Activated naive CD4-positive, alpha-beta T cell treated with anti-CD3 and anti-CD28 coated beads, Interleukin-2, amount 50 U/mL, for 24 hours (primary cell): ENCODE measurements around the gene RGPD8.
A peak's percentile ranks its signal among the peaks of the same experiment; 100 is the strongest.
"Not testable (repeated sequence)": the region's sequence is repeated elsewhere in the genome, so short reads cannot be mapped to it uniquely, and the experiment has no call there.

Source experiments
- H3K27ac Mint-ChIP-seq: one replicate; pipeline ENCODE4 v1.8.0; 2021; ENCODE audit warnings: mild to moderate bottlenecking, mixed read lengths
- H3K27me3 Mint-ChIP-seq: one replicate; pipeline ENCODE4 v1.8.0; 2021; ENCODE audit warnings: mixed read lengths
- H3K36me3 Mint-ChIP-seq: one replicate; pipeline ENCODE4 v1.8.0; 2021; ENCODE audit warnings: mixed read lengths
- H3K4me1 Mint-ChIP-seq: one replicate; pipeline ENCODE4 v1.8.0; 2021; ENCODE audit warnings: mixed read lengths
- H3K4me3 Mint-ChIP-seq: one replicate; pipeline ENCODE4 v1.8.0; 2021; ENCODE audit warnings: mild to moderate bottlenecking, mixed read lengths
- H3K9me3 Mint-ChIP-seq: one replicate; pipeline ENCODE4 v1.8.0; 2021; ENCODE audit warnings: mixed read lengths

The RGPD8 gene

GRCh38 chr2:112433480-112433879, at the start of gene RGPD8:
RGPD8 (minus strand) TSS chr2:112433645; CDS start chr2:112433453, 192 bp downstream.
- not testable (repeated sequence) for H3K27me3 Mint-ChIP-seq, H3K9me3 Mint-ChIP-seq, H3K36me3 Mint-ChIP-seq
- Mint-ChIP-seq H3K4me3 (peak within 1 kb of the TSS; percentile 86), H3K4me1 (peaks cover 21% of the 10 kb centered on the region), H3K27ac (peak within 1 kb of the TSS; percentile 59)

- Mint-ChIP-seq H3K27ac (peak overlapping the region; percentile 42), H3K27me3 (no peaks in the 10 kb centered on the region), H3K4me1 (peaks cover 43% of the 10 kb centered on the region), H3K9me3 (no peaks in the 10 kb centered on the region), H3K36me3 (no peaks in the 10 kb centered on the region), H3K4me3 (peak overlapping the region; percentile 95)
Observed at GRCh38 chr2:112483042-112483473, 49.6 kb upstream of the RGPD8 start.

GRCh38 chr2:112482309-112483041, 49.0 kb upstream of the RGPD8 start:
- Mint-ChIP-seq H3K4me3 (peak overlapping the region; percentile 95), H3K27ac (peak overlapping the region; percentile 65), H3K36me3 (no peaks in the 10 kb centered on the region), H3K4me1 (peaks cover 43% of the 10 kb centered on the region), H3K9me3 (no peaks in the 10 kb centered on the region), H3K27me3 (no peaks in the 10 kb centered on the region)

GRCh38 chr2:112481528-112482233, 48.2 kb upstream of the RGPD8 start, which contains the start of gene TTL:
TTL (plus strand) TSS chr2:112482156; CDS start chr2:112482345, 189 bp downstream.
- Mint-ChIP-seq H3K27ac (peak within 1 kb of the TSS; percentile 96), H3K4me1 (peaks cover 38% of the 10 kb centered on the region), H3K36me3 (no peaks in the 10 kb centered on the region), H3K4me3 (peak within 1 kb of the TSS; percentile 97), H3K9me3 (no peaks in the 10 kb centered on the region), H3K27me3 (no peaks in the 10 kb centered on the region)

- Mint-ChIP-seq H3K27me3 (no peaks in the 10 kb centered on the region), H3K27ac (peak overlapping the region; percentile 96), H3K4me1 (peaks cover 32% of the 10 kb centered on the region), H3K4me3 (peak overlapping the region; percentile 97), H3K36me3 (no peaks in the 10 kb centered on the region), H3K9me3 (no peaks in the 10 kb centered on the region)
Observed at GRCh38 chr2:112481050-112481527, 47.6 kb upstream of the RGPD8 start.

- H3K36me3 Mint-ChIP-seq: no peaks in the 10 kb centered on the region
- H3K9me3 Mint-ChIP-seq: no peaks in the 10 kb centered on the region
- peak overlapping the region; percentile 97 for H3K4me3 Mint-ChIP-seq
- no peaks in the 10 kb centered on the region for H3K27me3 Mint-ChIP-seq
- peaks cover 29% of the 10 kb centered on the region for H3K4me1 Mint-ChIP-seq
- peak overlapping the region; percentile 77 for H3K27ac Mint-ChIP-seq
Observed at GRCh38 chr2:112480530-112481049, 47.1 kb upstream of the RGPD8 start.

GRCh38 chr2:112476434-112476833, 43.0 kb upstream of the RGPD8 start:
- no peak overlapping the region for H3K27ac Mint-ChIP-seq
- no peaks in the 10 kb centered on the region for H3K9me3 Mint-ChIP-seq
- no peaks in the 10 kb centered on the region for H3K36me3 Mint-ChIP-seq
- no peak overlapping the region for H3K4me3 Mint-ChIP-seq
- peaks cover 10% of the 10 kb centered on the region for H3K4me1 Mint-ChIP-seq
- no peaks in the 10 kb centered on the region for H3K27me3 Mint-ChIP-seq

GRCh38 chr2:112474844-112475486, 41.5 kb upstream of the RGPD8 start:
- Mint-ChIP-seq H3K27me3 (no peaks in the 10 kb centered on the region), H3K4me1 (no peaks in the 10 kb centered on the region), H3K9me3 (no peaks in the 10 kb centered on the region), H3K27ac (no peak overlapping the region), H3K36me3 (no peaks in the 10 kb centered on the region), H3K4me3 (no peak overlapping the region)

- Mint-ChIP-seq H3K27me3 (no peaks in the 10 kb centered on the region), H3K4me1 (no peaks in the 10 kb centered on the region), H3K27ac (no peak overlapping the region), H3K9me3 (no peaks in the 10 kb centered on the region), H3K36me3 (no peaks in the 10 kb centered on the region), H3K4me3 (no peak overlapping the region)
Observed at GRCh38 chr2:112472547-112473263, 39.3 kb upstream of the RGPD8 start.

- H3K9me3 Mint-ChIP-seq: no peaks in the 10 kb centered on the region
- no peaks in the 10 kb centered on the region for H3K4me1 Mint-ChIP-seq
- no peak overlapping the region for H3K27ac Mint-ChIP-seq
- no peak overlapping the region for H3K4me3 Mint-ChIP-seq
- H3K27me3 Mint-ChIP-seq: peaks cover 3% of the 10 kb centered on the region
- peaks cover 3% of the 10 kb centered on the region for H3K36me3 Mint-ChIP-seq
Observed at GRCh38 chr2:112465382-112465781, 31.9 kb upstream of the RGPD8 start.

- peaks cover 3% of the 10 kb centered on the region for H3K27me3 Mint-ChIP-seq
- no peaks in the 10 kb centered on the region for H3K9me3 Mint-ChIP-seq
- H3K27ac Mint-ChIP-seq: no peak overlapping the region
- H3K4me1 Mint-ChIP-seq: no peaks in the 10 kb centered on the region
- no peak overlapping the region for H3K4me3 Mint-ChIP-seq
- H3K36me3 Mint-ChIP-seq: peaks cover 3% of the 10 kb centered on the region
Observed at GRCh38 chr2:112463256-112463655, 29.8 kb upstream of the RGPD8 start.

- no peak overlapping the region for H3K27ac Mint-ChIP-seq
- H3K4me1 Mint-ChIP-seq: no peaks in the 10 kb centered on the region
- H3K27me3 Mint-ChIP-seq: peaks cover 3% of the 10 kb centered on the region
Observed at GRCh38 chr2:112462178-112462577, 28.7 kb upstream of the RGPD8 start.

GRCh38 chr2:112459372-112459771, 25.9 kb upstream of the RGPD8 start:
- Mint-ChIP-seq H3K27ac (no peak overlapping the region), H3K27me3 (peaks cover 3% of the 10 kb centered on the region), H3K4me3 (no peak overlapping the region), H3K36me3 (peaks cover 3% of the 10 kb centered on the region), H3K4me1 (no peaks in the 10 kb centered on the region), H3K9me3 (no peaks in the 10 kb centered on the region)

More at GRCh38 chr2:112462178-112462577, 28.7 kb upstream of the RGPD8 start:
- no peak overlapping the region for H3K4me3 Mint-ChIP-seq
- H3K36me3 Mint-ChIP-seq: peaks cover 3% of the 10 kb centered on the region
- no peaks in the 10 kb centered on the region for H3K9me3 Mint-ChIP-seq

- no peaks in the 10 kb centered on the region for H3K9me3 Mint-ChIP-seq
- no peaks in the 10 kb centered on the region for H3K4me1 Mint-ChIP-seq
- no peaks in the 10 kb centered on the region for H3K36me3 Mint-ChIP-seq
- no peaks in the 10 kb centered on the region for H3K27me3 Mint-ChIP-seq
- no peak overlapping the region for H3K4me3 Mint-ChIP-seq
- H3K27ac Mint-ChIP-seq: no peak overlapping the region
Observed at GRCh38 chr2:112454586-112454985, 21.1 kb upstream of the RGPD8 start.

GRCh38 chr2:112451317-112451716, 17.9 kb upstream of the RGPD8 start:
- Mint-ChIP-seq H3K27me3 (no peaks in the 10 kb centered on the region), H3K36me3 (no peaks in the 10 kb centered on the region), H3K4me3 (no peak overlapping the region), H3K4me1 (no peaks in the 10 kb centered on the region), H3K9me3 (no peaks in the 10 kb centered on the region), H3K27ac (no peak overlapping the region)
